ENCODE measurements around the gene PIP5KL1. TPM values are rescaled to one million over a fixed set of nuclear protein-coding genes. Genes with fewer than 3 reads are reported as not detected.
A peak's percentile ranks its signal among the peaks of the same experiment; 100 is the strongest.

PIP5KL1 gene
- total RNA-seq, 1 donor from 2014 or later: 3.4 TPM

- no peaks in the 10 kb centered on the region for H3K9me3 Mint-ChIP-seq
- no peaks in the 10 kb centered on the region for H3K27me3 Mint-ChIP-seq (ENCODE audit: low read depth)
- no peak for DNase-seq (ENCODE audit: low read depth, low spot score)
- H3K4me1 Mint-ChIP-seq: peaks cover 32% of the 10 kb centered on the region
- H3K36me3 Mint-ChIP-seq (ENCODE audit: low read depth): peaks cover 6% of the 10 kb centered on the region
- no peak overlapping the region for H3K27ac Mint-ChIP-seq (ENCODE audit: unreplicated experiment)
- H3K4me3 Mint-ChIP-seq: peak overlapping the region; percentile 51
- no peak for TF ChIP-seq CTCF (conservative IDR thresholded peaks at IDR 0.05)
Observed at GRCh38 chr9:127944586-127945218, 14.1 kb upstream of the PIP5KL1 start.

- peak; percentile 79 for DNase-seq (ENCODE audit: low read depth, low spot score)
- Mint-ChIP-seq H3K27ac (ENCODE audit: unreplicated experiment) (no peak overlapping the region), H3K36me3 (ENCODE audit: low read depth) (peaks cover 6% of the 10 kb centered on the region), H3K9me3 (no peaks in the 10 kb centered on the region), H3K4me3 (peak overlapping the region; percentile 76), H3K27me3 (ENCODE audit: low read depth) (no peaks in the 10 kb centered on the region), H3K4me1 (peaks cover 29% of the 10 kb centered on the region)
- peak; percentile 84 for TF ChIP-seq CTCF (conservative IDR thresholded peaks at IDR 0.05)
Observed at GRCh38 chr9:127943731-127944144, 13.2 kb upstream of the PIP5KL1 start.

- TF ChIP-seq CTCF (conservative IDR thresholded peaks at IDR 0.05): no peak
- peaks cover 29% of the 10 kb centered on the region for H3K4me1 Mint-ChIP-seq
- H3K9me3 Mint-ChIP-seq: no peaks in the 10 kb centered on the region
- no peak for DNase-seq (ENCODE audit: low read depth, low spot score)
- H3K27ac Mint-ChIP-seq (ENCODE audit: unreplicated experiment): no peak overlapping the region
- H3K27me3 Mint-ChIP-seq (ENCODE audit: low read depth): no peaks in the 10 kb centered on the region
- peak overlapping the region; percentile 61 for H3K4me3 Mint-ChIP-seq
- peaks cover 6% of the 10 kb centered on the region for H3K36me3 Mint-ChIP-seq (ENCODE audit: low read depth)
Observed at GRCh38 chr9:127943011-127943662, 12.6 kb upstream of the PIP5KL1 start.

GRCh38 chr9:127942216-127943010 is 11.8 kb upstream of the PIP5KL1 start:
- TF ChIP-seq CTCF (conservative IDR thresholded peaks at IDR 0.05): peak; percentile 86
- H3K27ac Mint-ChIP-seq (ENCODE audit: unreplicated experiment): no peak overlapping the region
- H3K9me3 Mint-ChIP-seq: no peaks in the 10 kb centered on the region
- peak overlapping the region; percentile 61 for H3K4me3 Mint-ChIP-seq
- peaks cover 6% of the 10 kb centered on the region for H3K36me3 Mint-ChIP-seq (ENCODE audit: low read depth)
- H3K4me1 Mint-ChIP-seq: peaks cover 31% of the 10 kb centered on the region
- H3K27me3 Mint-ChIP-seq (ENCODE audit: low read depth): peaks cover 4% of the 10 kb centered on the region
- DNase-seq (ENCODE audit: low read depth, low spot score): peak; percentile 65

- H3K27ac Mint-ChIP-seq (ENCODE audit: unreplicated experiment): no peak overlapping the region
- H3K9me3 Mint-ChIP-seq: no peaks in the 10 kb centered on the region
- H3K4me3 Mint-ChIP-seq: no peak overlapping the region
- peaks cover 31% of the 10 kb centered on the region for H3K4me1 Mint-ChIP-seq
- DNase-seq (ENCODE audit: low read depth, low spot score): no peak
- TF ChIP-seq CTCF (conservative IDR thresholded peaks at IDR 0.05): no peak
- peaks cover 6% of the 10 kb centered on the region for H3K36me3 Mint-ChIP-seq (ENCODE audit: low read depth)
- H3K27me3 Mint-ChIP-seq (ENCODE audit: low read depth): peaks cover 4% of the 10 kb centered on the region
Observed at GRCh38 chr9:127941961-127942215, 11.3 kb upstream of the PIP5KL1 start.
